SU-DHL-6 (cell line): ENCODE measurements around the gene AGAP9.
"Not testable (repeated sequence)": the region's sequence is repeated elsewhere in the genome, so short reads cannot be mapped to it uniquely, and the experiment has no call there.

Experiments used
- CTCF ChIP-seq: fragments of 200-600 bp; sonication (generic); IDR thresholded peaks from one replicate; pipeline ENCODE4 v1.5.1; 2017; ENCODE audit warnings: antibody characterized with exemption, mild to moderate bottlenecking, low read length, moderate library complexity; ENCODE audit not compliant: insufficient read depth, poor library complexity, severe bottlenecking
- EZH2phosphoT487 ChIP-seq: fragments of 200-600 bp; sonication (generic), shearing (Covaris generic); conservative IDR thresholded peaks from 2 replicates; pipeline ENCODE4 v1.6.1; 2018; ENCODE audit warnings: mild to moderate bottlenecking, antibody characterized with exemption, low read length, moderate library complexity, mixed read lengths

GRCh38 chr10:47553214-47553859 is 29.9 kb upstream of the AGAP9 start:
- TF ChIP-seq CTCF, EZH2phosphoT487: not testable (repeated sequence)
